CD4-positive, alpha-beta T cell treated with Interferon alpha-2 for 1 hour (primary cell): ENCODE results near the gene F2RL1.
"Not testable (repeated sequence)": the region's sequence is repeated elsewhere in the genome, so short reads cannot be mapped to it uniquely, and the experiment has no call there.

Experiments
- DNase-seq, 2 donors: peaks; one replicate each; pipeline ENCODE4 v3.0.0-alpha.2; 2020 to 2022

The F2RL1 gene

DNA sequence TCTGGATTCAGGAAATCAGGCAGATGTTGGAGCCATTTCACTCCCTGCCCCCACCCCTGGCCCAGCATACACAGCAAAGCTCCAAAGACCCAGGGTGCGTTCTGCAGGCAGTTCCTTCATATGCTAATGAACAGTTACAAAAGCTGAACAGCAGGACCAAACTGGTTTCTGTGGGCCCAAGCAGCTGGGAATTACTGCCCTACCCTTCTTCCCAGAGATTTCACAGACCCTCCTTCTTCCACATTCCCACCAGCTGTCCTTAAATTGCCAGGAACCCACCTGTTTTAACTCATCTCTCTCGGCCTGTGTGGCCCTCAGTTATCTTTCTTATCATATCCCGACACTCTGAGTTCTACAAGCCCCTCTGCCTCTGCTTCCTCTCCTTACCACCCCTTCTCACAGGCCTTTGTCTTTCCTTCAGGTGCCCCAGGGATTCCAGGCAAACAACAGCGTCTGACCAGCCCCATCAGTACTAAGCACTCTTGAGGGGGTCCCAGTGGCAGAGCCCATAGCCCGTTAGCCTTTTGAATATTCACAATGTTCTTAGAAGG, 10.6 kb upstream of the F2RL1 start:
- no peak for DNase-seq

DNA sequence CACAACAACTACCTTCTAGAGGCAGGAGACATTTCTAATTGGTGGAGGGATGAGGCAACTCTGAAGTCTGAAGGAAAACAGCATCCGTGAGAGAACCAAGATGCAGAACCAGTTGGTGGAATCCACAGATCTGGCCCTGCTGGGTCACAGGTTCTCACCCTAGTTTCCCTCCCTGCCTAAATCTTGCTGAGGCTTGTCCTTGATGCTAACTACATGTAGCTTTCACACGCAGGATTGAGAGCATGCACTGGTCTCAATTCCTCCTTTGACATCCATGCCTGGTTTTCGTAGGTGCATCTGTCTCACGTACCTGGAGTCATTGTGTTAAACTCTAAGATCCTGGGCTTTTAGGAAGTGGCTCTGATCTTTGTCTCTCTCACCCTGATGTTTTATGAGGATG, 9.7 kb upstream of the F2RL1 start:
- DNase-seq = no peak

DNA sequence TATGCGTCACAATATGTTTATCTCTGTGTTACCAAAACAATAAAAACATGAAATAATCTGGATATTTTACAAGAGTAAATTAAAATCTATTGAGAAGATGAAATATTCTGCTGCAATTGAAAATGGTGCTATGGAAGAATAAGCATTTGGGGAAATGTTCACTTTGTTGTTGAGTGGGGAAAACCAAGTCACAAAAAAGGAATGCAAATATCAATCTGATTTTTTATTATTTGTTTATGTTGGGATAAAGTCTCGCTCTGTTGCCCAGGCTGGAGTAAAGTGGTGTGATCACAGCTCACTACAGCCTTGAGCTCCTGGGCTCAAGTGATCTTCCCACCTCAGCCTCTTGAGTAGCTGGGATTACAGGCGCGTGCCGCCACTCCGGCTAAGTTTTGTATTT, 8.6 kb upstream of the F2RL1 start:
- no peak for DNase-seq

DNA sequence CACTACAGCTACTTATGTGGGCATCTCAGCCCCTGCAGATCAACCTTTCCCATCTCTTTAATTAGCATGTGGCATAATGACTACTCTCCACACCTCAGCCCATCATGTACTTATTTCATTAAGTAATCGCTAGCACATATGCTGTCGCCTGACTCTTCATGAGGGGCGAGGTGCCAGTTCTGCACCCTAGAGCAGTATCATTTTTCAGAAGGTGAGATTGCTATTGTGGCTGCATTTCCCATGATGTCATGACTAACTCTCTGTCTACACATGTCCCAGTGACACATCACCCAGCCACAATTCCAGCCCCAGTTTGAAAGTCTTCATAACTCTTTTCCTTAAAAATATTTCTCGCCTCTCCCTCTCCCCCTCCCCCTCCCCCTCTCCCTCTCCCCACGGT, 7.6 kb upstream of the F2RL1 start:
- no peak for DNase-seq

DNA sequence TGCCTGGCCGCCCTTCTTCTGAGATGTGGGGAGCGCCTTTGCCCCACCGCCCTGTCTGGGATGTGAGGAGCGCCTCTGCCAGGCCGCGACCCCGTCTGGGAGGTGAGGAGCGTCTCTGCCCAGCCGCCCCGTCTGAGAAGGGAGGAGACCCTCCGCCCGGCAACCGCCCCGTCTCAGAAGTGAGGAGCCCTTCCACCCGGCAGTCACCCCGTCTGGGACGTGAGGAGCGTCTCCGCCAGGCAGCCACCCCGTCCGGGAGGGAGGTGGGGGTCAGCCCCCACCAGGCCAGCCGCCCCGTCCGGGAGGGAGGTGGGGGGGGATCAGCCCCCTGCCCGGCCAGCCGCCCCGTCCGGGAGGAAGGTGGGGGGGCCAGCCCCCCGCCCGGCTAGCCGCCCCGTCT, 6.6 kb upstream of the F2RL1 start:
- not testable (repeated sequence) for DNase-seq

DNA sequence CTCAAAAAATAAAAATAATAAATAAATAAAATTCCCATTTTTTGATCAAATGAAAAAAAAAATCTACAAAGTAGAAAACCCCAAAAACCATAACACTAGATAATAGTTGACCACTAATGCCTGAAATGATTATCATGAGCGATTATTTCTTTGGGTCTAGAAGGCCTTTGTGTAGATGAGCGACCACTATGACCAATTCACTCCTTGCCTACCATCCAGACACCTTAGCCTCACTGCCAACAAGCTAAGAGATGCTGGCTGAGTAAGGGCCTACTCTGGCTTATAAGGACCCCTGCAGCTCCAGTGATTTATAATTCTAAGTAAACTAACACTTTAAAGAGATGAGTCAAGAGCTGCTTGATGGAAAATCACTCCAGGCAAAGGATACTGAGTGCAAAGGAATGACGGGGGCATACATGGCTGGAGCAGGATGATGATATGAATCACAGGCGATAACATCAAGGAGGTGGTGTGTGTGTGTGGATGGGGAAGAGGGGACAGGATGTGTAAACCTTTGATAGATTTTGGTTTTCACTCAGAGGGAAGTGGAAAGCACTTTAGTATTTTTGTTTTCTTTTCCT, 4.8 kb upstream of the F2RL1 start:
- DNase-seq = no peak

DNA sequence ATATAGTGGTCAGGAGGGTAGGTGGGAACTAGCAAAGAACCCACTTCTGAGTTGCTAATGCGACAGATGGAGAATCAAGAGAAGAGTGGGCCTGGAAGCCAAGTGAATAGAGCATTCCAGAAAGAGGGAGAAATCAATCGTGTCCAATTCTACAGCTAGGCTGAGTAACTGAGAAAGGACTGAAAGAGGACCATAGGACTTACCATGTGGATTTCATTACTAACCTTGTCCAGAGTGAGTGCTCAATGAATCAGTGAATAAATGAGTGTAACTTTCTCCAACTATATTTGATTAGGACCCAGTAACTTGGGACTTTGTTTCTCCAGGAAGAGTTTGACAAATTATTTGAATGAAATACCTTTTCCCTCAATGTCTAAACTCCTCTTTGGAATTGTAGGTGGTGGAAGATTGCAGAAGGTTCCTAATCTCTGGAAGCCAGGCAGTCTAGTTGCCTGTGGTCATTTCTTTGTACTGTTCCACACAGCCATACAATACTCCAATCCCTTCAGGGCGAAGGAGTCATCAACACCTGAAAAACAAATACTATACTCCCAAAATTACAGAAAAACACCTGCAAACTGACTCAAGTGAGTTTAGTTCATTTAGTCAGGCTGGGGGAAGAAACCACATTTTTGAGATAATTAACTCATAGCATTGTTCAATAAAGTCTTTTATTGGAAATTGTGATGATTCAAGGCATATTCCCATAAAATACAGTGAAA, 2.6 kb upstream of the F2RL1 start:
- no peak for DNase-seq

DNA sequence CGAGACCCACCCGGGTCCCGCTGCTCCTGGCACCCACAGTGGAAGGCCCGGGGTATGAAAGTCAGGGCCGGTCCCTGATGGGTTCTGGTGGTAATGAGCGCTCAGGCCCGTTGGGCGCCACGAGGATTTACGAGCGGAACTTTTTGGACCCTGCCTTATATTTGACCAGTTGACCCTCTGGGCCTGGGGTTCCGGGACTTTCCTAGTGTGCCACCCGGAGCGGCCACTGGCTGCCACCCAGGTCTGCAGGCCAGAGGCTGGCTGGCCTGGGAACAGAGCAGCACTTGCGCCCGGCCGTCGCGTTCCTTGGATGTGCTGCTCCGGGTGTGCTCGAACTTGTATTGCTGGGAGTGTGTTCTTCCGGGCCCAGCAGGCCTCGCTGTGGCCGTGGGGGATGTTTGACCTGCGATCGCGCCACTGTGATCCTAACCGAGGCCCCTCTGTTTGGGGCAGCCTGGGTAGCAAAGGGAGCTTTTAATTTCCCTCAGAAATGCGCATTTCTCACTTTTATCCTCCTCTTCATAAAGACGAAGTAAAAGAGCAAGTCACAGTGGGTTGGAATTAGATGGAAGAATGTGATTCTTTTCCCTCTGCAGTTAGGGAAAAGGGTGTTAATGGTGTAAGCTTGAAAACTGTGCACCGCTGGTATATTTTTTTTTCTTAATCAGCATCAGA, 1.2 kb downstream of the F2RL1 start:
- DNase-seq = no peak

DNA sequence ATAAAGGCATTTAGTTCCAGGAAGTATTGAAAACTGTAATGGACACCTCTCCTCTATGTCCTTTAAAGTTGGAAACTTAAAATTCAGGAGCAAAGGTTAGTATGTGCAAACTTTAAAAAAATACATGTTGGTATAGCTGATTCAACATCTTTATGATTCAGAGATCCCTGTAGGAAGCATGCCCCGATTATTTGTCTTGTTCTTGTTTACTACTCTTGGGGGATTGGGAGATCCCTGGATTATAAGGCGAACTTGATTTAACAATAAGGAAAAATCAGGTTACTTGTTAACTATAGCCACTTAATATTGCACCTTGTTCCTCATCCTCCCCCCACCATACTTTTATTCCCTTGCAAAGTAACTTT, 1.7 kb downstream of the F2RL1 start:
- DNase-seq = no peak

DNA sequence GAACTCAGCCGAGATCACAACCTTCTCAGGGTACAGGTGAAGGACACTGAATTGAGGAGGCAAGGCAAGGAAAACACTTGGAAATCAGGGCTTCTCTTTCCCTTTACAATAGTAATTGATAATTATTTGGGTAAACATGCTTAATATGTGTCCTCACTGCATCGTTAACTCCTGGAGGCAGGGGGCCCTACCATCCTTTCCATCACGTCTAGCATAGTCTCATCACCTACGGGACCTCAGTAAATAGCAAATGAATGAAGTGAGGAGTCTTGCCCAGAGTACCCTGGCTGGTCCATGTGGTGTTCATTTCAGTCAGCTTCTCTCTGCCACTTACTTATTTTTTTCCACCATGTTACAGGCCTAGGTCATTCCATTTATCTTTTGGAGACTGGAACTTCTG, 2.3 kb downstream of the F2RL1 start:
- DNase-seq = no peak

DNA sequence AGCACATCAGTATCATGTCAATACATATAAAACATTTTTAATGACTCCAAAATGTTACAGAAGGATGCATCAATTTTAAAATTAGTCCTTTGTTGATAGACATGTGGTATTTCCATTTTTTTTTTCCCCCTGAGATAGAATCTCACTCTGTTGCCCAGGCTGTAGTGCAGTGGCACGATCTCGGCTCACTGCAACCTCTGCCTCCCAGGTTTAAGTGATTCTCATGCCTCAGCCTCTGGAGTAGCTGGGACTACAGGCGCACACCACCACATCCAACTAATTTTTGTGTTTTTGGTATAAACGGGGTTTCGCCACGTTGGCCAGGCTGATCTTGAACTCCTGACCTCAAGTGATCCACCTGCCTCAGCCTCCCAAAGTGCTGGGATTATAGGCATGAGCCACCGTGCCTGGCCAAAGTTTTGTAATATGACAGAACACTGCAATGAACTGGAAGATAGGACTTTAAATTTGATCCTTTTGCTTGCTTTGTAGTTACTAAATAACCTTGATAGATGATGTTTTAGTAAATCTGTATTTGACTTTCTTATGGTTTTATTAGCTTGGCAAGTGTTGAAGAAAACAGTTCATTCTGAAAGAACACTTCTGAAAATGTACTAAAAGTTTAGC, 3.4 kb downstream of the F2RL1 start:
- not testable (repeated sequence) for DNase-seq

DNA sequence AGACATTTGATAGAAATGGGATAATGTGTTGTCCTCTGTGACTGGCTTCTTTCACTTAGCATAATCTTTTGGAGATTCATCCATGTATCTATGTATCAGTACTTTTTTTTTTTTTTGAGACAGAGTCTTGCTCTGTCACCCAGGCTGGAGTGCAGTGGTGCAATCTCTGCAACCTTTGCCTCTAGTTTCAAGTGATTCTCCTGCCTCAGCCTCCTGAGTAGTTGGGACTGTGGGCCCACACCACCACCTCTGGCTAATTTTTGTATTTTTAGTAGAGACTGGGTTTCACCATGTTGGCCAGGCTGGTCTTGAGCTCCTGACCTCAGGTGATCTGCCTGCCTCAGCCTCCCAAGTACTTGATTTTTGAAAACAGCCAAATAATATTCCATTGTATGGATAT, 7.6 kb downstream of the F2RL1 start:
- not testable (repeated sequence) for DNase-seq

DNA sequence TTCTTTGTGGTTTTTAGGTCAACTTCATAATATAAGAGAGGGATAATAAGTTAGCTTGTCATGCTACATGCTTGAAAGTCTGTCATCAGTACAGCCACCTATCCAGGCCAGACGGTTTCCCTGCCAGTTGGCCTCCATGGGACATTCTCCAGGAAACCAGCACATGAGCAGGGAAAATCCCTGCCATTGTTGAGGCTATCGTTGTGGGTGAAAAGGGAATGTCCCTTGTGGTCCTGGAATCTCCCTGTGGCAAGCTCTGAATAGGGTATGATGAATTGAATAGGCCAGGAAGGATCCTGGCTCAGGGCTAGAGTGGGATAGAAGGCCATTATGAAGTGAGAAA, 12.3 kb downstream of the F2RL1 start:
- no peak for DNase-seq

DNA sequence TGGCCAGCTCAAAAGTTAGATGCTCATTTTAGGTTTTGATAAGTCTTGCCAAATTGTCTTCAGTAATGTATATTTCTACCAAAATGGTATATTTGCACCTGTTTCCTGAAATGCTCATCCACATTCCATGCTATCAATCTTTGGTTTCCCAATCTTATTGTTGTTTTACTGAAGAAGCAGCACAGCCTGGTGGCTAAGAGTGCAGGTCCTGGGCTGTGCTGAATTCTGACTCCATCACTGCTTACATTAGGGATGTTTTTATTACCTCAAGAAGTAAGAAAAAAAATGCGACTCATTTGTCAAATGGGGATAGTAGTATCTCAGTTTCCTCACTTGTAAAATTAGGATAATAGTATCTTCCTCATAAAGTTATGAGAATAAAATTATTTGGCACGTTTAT, 17.4 kb downstream of the F2RL1 start:
- no peak for DNase-seq

DNA sequence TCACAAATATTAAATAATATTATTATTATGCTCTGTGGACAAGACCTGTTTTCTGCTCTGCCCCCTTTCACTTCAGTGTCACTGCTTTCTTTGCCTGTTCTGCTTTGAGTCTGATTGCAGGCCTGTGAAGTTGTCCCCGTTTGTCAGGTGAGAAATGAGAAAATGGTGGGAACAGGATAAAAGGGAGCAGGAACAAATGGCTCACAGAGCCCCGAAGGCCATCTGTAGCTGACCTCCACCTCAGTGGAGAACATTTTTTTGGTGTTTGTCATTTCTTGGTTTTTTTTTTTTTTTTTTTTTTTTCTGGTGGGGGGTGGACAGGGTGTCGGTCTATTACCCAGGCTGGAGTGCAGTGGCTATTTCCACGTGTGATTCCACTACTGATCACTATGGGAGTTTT, 17.8 kb downstream of the F2RL1 start:
- no peak for DNase-seq

DNA sequence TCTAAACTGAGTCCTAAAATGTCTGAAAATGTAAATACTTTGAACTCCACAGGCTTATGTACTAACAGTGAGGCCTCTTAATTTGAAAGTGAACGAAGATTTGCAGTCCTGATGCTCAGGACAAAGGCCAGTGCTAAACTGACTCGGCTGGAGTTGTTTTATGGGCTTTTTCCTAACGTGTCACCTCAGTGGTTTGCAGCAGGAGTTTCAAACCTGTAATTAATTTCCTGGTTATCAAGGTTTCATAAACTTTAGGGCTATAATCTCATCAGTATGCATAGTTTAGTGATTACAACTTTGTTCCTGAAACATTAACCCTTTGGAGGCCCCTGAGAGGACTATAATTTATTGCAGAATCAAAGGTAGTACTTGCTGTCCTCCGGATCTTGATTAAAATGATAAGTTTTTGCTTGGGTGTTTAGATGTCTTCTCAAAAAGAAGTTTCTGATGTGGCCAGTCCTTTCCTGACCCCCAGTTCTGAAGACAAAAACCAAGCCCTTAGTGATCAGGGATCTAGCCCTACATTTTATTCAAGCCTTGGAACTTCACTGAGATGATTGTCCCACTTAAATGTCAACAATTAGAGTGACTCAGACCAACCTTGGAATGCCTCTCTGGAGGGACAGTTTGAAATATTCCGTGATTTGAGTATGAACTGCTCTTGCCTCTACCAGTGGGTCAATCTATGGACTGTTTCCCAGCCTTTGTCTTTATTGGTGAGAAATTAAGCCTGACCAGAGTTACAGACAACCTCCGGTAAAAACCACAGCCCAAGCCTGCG, 19.8 kb downstream of the F2RL1 start:
- DNase-seq = no peak

DNA sequence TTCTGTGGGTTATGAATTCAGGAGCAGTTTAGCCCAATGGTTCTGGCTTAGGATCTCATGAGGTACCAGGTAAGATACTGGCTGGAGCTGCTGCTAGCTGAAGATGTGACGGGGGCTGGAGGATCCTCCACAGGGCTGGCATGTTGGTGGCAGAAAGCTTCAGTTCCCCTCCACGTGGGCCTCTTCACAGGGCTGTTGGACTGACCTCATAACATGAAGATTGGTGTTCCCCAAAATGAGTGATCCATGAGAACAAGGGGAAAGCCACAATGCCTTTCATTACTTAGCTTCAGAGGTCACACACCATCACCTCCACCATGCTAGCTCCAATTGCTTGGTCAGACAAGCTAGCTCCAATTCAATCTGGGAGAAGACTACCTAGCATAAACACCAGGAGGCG, 22.5 kb downstream of the F2RL1 start:
- no peak for DNase-seq

DNA sequence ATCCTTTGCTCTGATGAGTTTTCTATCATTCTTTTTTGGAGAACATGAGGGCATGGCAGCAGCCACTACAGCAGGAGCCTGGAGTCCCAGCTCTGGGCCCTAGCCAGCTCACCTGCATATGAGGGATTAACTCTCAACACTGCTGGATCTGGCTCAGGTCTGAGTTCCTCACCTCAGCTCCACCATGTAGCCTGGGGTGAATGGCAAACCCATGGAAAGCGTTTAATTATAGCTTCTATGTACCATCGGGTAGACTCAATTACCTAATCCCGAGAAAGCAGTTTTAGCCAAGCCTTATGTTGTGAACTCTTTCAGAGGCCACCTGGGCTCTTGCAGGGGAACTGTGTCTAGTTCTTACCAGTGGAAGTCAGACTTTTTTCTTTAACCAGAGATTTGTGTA, 27.1 kb downstream of the F2RL1 start:
- no peak for DNase-seq

DNA sequence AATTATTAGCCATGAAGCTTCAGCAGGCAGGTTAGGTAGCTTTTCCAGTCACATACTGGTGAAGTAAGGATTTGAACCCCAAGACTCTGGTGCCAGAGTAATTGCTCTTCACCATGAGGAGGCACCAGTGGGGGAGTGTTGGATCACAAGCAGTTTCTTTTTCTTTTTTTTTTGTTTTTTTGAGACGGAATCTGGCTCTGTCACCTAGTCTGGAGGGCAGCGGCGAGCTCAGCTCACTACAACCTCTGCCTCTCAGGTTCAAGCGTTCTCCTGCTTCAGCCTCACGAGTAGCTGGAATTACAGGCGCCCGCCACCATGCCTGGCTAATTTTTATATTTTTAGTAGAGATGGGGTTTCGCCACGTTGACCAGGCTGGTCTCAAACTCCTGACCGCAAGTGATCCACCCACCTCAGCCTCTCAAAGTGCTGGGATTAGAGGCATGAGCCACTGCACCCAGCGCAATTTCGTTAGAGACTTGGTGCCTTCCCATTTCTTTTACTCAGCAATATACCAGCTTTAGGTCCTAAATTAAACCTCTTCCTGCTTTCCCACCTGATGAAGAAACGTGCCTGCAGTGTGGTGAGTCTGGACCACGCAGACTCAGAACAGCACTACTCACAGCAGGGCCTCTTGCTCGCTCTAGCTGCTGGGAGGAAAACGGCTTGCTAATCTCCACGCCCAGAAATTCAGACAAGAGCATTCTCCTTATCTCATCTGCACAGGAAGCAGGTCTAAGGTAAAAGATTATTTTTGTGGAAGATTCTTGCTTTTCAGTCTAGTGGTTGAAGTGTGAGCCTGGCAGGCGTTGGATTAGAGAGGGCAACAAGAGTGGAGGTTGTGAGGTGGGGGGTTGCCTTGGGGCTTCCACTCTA, 30.8 kb downstream of the F2RL1 start, which contains the start of gene S100Z:
Gene S100Z (plus strand): TSS at position 596 of the 873 bp plus-strand sequence. CDS start 25,346 bp downstream, outside the sequence.
- peak; percentile 24 to 51 for DNase-seq

DNA sequence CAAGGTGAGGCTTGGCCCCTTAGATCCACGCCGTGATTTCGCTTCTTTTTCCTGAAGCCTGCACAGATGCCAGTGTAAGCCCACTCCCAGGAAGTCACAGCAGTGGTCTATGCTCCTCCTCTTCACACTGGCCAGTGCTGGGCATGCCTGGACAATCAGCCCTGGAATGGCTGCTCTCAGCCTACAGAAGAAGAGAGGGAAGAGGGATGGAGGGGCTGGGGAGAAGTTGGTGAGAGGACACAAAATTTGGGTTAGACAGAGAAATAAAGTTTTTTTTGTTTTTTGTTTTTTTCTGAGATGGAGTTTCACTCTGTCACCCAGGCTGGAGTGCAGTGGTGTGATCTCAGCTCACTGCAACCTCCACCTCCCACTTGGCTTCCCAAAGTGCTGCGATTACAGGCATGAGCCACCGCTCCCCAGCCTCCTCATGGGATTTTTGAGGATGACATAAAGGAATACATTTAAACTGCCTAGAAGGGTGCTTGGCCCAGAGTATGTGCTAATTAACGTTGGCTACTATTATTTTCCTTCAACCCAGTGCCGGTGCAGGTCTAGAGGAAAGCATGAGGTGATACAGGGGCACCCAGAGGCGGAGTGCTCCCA, 31.8 kb downstream of the F2RL1 start:
- DNase-seq = no peak

DNA sequence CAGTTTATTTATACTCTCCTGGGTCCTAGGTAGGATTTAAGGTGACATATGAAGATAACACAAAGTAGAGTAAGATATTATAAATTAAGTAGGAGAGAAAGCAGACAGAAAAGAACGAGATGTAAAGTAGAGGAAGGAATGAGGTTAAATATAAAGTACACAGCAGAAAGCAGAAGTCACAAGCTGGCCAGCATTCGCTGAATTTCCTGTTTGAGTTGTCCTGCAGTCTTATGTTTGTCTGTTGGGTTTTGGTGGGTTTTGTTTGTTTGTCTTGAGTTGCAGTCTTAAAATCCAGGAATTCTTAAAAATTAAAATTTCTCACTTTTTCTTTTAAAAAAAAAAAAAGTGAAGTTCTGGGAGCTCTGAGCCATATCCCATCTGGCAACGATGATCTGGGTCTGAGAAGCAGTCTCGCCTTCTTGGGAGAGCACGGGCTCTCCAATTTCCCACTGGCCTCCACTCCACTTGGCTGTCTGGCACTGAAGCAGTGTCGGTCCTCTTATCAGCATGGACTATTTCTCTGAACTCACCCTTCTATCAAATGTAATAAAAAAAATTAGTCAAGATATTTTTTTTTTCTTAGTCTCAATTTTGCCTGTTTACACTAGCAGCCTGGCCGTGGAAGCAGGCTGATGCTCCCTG, 33.0 kb downstream of the F2RL1 start:
- DNase-seq = no peak
